Right ventricle myocardium inferior (tissue), 1 donor: ENCODE measurements around the gene AP3B1. TPM values are rescaled to one million over a fixed set of nuclear protein-coding genes. Genes with fewer than 3 reads are reported as not detected.

ENCODE experiments used
- ATAC-seq: fragments of 200-7000 bp; cut with Tn5 transposase; one replicate; pipeline ENCODE4 v1.9.1; 2020; ENCODE audit warnings: mild to moderate bottlenecking, moderate library complexity
- DNase-seq: peaks from one replicate; pipeline ENCODE4 v3.0.0; 2021; ENCODE audit errors: missing footprints
- intact Hi-C: fragments of 100-400 bp; cut with DNase I; formaldehyde crosslinking; loops from one replicate; pipeline ENCODE4 v1.11.0; 2022
- total RNA-seq: library from RNA; stranded (reverse); fragmentation: NEBNext Ultra II Directional; extraction: Animal tissue kit (Norgen Biotek cat#: 25700); gene quantifications from one replicate; pipeline ENCODE4 v1.2.1, GENCODE V29; 2021
- donor health status: DM: no; HTN: yes; CAD: no; lungs with severe emphysema.

The AP3B1 gene
- total RNA-seq, 1 donor from 2014 or later: 21.3 TPM

DNA sequence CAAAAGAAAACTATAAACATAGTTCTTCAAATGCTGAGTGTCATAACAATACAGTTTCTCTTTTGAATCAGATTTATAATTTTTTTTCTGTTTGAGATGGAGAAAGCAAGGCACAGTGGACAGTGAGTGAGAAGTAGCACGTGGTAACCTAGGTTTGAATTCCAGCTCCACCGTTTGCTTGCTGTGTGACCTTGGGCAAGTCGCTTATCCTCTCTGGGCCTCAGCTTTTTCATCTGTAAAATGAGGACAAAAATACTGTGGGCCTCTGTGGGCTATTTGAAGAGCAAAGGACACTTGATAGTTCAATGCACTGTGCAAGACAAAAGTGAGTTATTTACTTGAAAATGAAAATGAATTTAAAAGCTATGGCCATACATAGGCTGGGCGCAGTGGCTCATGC, 330.7 kb downstream of the AP3B1 start:
- no peak for DNase-seq
- intact Hi-C loops: no loop called here
- no peak for ATAC-seq

DNA sequence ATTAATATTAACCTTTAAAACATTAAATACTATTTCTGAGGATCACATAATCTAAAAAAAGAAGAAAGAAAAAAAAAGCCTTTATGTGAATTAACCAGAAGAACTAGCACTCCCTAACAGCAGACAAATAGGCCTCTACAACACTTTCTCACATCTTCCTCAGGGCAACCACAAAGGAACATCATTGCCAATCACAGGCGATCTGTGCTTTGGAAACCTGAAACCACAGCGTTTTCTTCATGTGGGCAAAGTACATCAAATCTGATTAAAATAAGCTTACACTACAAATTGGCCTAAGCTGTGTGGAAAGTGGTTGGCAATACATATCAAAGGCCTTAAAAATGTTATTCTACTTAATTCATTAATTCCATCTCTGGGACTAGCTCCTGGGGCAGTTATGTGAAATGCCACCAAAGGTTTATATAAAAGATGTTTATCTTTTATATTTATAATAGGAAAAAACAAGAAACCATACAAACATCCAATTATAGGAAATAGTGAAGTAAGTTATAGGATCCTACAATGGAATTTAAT, 333.6 kb downstream of the AP3B1 start:
- no peak for DNase-seq
- intact Hi-C loops: no loop called here
- ATAC-seq: no peak

DNA sequence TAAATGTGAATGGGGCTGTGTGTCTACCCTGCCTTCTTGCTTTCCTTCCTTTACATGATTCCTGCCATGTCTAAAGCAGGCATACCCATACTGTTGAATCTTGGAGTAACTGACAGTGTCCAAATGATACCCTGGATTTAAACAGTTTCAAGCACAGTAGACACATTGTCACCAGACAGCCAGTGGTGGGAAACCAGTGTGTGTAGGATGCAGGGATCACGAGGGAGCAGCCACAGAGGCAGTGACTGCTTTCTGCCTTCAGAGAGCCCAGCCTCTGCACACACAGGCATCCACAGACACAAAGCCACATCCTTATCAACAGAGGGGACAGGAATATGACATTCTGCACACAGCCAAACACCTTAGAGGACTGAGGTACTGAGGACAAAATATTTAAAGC, 334.2 kb downstream of the AP3B1 start:
- ATAC-seq: no peak
- DNase-seq: no peak
- intact Hi-C loops: no loop called here

DNA sequence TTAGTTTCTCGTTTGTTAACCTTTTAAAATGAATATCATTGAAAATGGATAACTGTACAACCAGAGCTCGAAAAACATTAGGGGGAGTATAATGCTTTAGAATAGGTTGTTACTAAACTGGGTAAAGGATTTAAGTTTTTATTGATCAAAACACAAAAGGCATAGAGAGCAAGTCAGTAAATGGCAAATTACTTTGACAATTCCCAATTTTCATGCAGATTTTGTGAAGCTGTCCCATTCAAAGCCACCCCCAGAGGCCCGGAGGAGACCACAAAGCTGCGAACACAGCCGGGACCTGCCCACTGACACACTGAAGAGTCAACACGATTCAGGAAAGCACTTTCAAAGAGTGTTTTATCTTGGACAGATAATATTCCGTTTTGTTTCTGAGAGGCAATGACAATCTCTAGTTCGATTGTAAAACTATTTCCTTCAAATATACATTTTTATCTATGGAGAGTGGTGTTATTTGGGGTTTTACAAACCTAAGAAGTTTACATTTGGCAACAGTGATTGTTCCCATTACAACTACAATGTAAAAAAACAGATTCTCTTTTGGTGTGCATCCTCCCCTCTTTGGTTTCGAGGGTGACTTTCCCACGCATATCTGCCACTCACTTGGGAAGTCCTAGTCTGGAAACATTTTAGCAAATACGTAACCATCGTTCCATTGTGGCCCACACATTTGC, 335.7 kb downstream of the AP3B1 start:
- ATAC-seq (no peak), DNase-seq (no peak)
- intact Hi-C loops: no loop called here

DNA sequence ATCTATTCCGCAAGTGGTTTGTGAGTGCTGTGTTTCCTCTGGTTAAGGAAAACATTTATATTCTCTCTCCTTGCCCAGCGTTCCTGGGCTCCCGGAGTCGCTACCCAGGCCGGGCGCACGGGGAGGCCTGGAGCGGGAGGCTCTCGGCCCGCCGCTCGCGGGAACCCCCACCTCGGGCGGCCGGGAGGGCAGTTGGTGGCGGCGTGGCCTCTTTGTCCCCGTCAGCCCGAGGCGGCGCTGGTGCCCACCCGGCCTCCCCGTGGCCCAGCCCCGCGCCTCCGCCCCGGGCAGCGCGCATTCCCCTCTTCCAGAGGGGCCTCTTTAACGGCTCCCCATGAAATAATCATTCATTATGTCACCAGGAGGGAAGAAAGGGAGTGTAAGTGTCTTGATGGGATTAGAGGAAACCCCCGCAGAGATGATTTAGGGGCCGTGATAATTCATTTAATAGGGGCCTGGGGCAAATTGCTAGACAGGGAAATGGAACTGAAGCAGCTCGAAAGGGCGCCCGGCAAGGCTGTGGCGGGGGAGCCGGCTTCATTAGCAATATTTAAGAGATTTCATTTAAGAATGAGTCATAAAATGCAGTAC, 336.5 kb downstream of the AP3B1 start:
- ATAC-seq (no peak), DNase-seq (no peak)
- intact Hi-C loops: no loop called here

DNA sequence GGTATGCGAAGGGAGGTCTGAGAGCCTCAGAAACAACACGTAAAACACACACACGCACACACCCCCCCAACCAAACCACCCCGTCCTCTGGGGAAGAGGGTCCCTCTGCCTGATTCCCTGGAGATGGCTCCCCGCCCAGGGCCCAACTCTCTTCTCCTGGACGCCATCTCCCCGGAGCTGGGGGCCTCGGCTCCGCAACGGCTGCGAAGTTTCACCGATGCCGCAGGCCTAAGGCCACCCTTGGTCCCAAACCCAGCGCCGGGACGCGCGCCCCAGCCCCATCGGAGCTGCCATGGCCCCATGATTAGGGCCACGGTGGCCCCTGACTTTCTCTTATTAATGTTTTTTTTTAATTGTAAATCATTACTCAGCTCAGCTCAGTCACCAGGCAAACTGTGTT, 337.0 kb downstream of the AP3B1 start:
- no peak for DNase-seq
- ATAC-seq: no peak
- intact Hi-C loops: no loop called here

DNA sequence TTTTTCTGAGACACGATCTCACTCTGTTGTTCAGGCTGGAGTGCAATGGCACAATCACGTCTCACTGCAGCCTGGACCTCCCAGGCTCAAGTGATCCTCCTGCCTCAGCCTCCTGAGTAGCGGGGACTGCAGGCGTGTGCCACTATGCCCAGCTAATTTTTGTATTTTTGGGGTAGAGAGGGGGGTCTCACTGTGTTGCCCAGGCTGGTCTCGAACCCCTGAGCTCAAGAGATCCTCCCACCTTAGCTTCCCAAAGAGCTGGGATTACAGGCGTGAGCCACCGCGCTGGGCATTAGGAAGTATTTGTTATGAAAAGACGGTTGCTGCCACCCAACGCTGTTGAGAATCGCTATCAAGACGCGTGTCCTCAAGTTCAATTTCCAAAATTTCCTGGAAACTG, 337.4 kb downstream of the AP3B1 start:
- DNase-seq: no peak
- intact Hi-C loops: no loop called here
- no peak for ATAC-seq

DNA sequence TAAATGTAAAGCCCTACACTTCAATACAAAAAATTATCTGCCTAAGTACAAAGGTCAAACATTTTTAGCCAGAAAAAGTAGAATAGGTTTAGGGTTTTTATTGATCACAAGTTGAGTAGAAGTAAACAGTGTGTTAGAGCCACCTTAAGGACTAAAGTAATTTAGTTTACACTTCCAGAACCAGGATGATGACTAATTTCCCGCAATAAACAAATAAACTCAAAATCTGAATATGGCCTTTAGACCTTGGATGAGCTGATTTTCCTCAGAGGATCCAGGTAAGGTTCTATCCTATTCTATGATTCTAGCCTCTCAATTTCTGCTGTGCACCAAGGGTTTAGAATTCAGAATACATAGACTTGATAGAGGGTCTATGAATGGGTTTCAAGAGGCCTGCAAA, 338.9 kb downstream of the AP3B1 start:
- ATAC-seq (no peak), DNase-seq (no peak)
- intact Hi-C loops: no loop called here

DNA sequence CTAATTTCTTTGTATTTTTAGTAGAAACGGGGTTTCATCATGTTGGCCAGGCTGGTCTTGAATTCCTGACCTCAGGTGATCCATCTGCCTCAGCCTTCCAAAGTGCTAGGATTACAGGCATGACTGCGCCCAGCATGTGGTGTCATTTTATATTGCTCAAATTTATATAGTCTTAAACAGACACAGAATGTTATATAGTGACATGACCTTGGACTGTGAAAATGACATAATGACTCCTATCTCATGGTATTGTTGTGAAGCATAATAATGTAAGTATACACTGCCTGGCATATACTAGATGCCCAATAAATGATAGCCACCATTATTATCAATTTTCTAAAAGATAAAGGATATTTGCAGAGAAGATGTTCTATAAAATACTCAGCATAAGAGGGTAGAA, 341.1 kb downstream of the AP3B1 start:
- DNase-seq: no peak
- intact Hi-C loops: no loop called here
- no peak for ATAC-seq

DNA sequence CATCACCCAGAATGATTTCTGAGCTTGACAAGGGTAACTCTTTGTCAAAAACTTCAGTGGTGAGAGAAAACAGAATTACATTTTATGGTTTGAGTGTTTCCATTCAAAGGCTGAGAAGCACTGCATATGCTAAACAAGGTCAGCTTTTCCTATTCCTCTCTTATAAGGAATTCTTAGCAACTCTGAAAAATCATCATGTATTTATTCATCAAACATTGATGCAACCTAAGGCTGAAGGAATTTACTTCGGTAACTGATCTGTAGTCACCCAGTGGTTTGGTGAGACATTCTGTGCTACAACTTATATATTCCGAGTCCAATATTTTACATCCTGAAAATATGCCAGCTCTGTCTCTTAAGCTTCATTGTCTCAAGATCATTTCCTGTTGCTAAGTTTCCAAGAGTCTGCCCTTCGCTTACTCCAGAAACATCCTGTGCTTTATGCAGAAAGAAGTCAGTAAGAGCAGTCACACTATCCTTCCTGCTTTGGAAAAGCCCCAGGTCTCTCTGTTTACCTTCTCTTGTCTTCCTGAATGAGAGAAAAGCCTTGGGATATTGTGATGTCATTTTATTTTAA, 341.8 kb downstream of the AP3B1 start:
- intact Hi-C loops: no loop called here
- ATAC-seq: no peak
- no peak for DNase-seq

Other genes starting within 250 kb of the AP3B1 start
- gene SCAMP1, start 65.9 kb upstream of the AP3B1 start, total RNA-seq: 29.5 TPM